GM12892 (cell line): ENCODE results near the gene ATP9A.
"Not testable (repeated sequence)": the region's sequence is repeated elsewhere in the genome, so short reads cannot be mapped to it uniquely, and the experiment has no call there.

Source experiments
- DNase-seq: peaks from one replicate; pipeline ENCODE4 v3.0.0; 2011; ENCODE audit not compliant: insufficient read length
- FAIRE-seq: peaks from 2 replicates; lab custom pipeline; 2011; peaks lifted over from hg19 to GRCh38; lab: Jason Lieb, UNC
- POLR2A ChIP-seq: IDR thresholded peaks from 2 replicates; pipeline ENCODE4 v1.6.1; 2011; ENCODE audit warnings: low read depth, low read length, control low read depth
- POLR2AphosphoS5 ChIP-seq: IDR thresholded peaks from 2 replicates; pipeline ENCODE4 v1.6.1; 2011; ENCODE audit warnings: low read depth, low read length, control low read depth
- TAF1 ChIP-seq: IDR thresholded peaks from 2 replicates; pipeline ENCODE4 v1.6.1; 2011; ENCODE audit warnings: low read depth, mild to moderate bottlenecking, control low read depth, low read length, borderline replicate concordance

The ATP9A gene

DNA sequence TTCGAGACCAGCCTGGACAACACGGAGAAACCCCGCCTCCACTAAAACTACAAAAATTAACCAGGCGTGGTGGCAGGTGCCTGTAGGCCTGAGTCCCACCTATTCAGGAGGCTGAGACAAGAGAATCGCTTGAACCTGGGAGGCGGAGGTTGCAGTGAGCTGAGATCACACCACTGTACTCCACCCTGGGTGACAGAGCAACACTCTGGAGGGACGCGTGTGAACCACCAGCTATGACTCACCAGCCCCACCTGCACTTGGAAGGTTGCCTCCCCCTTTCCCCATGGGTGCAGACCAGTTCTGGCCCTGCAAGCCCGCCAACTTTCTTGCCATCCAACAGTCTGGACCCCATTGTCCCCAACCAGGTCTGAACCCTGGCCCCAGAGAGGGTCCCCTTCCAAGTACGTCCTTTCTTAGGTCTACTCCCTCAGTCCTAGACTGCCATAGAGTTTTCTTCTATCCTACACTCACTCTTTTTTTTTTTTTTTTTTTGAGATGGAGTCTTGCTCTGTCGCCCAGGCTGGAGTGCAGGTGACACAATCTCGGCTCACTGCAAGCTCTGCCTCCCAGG, 29.2 kb downstream of the ATP9A start:
- FAIRE-seq, result no peak

GRCh38 chr20:51738261-51738660, 29.9 kb downstream of the ATP9A start:
- DNase-seq, FAIRE-seq: not testable (repeated sequence)

More for the DNA sequence above, 29.2 kb downstream of the ATP9A start:
- TF ChIP-seq TAF1, result no peak
- DNase-seq, result no peak

- FAIRE-seq, result no peak
- TF ChIP-seq TAF1 (no peak), POLR2AphosphoS5 (no peak), POLR2A (no peak)
- no peak for DNase-seq
These were observed 31.2 kb downstream of the ATP9A start for GRCh38 chr20:51736947-51737346.

DNA sequence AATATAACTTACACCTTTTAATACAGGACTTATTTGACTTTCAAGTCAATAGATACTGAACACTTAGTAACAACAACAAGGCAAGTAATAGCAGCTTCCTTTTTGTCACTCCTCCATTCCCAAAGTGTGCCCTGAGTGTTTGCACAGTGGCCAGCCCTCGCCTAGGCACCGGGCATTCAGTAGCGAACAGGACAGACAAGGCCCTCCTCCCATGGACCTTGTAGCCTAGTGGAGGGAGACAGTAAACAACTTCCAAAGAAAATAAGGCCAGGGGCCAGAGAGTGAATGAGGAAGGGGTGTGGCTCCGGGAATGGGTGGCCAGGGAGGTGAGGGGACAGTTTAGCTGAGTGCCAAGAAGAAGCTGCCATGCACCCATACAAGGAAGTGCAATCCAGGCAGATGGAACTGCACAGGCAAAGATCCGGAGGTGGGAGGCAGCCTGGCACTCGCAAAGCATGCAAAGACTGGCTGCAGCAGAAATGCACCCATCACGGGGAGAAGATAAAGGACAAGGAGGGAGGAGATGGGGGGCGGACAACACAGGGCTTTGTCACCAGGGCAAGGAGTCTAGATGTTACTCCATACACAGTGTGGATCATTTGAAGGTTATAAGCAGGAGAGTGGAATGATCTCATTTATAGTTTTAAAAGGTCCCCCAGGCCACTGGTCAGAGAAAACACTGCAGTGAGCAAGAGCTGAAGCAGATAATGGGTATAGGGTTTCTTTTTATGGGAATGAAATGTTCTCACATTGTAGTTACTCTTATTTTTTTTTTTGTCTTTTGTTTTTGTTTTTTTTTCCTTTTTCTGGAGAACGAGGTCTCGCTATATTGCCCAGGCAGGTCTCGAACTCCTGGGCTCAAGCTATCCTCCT, 32.2 kb downstream of the ATP9A start:
- no peak for DNase-seq
- no peak for TF ChIP-seq TAF1
- no peak for TF ChIP-seq POLR2A
- no peak for TF ChIP-seq POLR2AphosphoS5
- no peak for FAIRE-seq

- no peak for TF ChIP-seq POLR2AphosphoS5
- TF ChIP-seq POLR2A, result no peak
- no peak for TF ChIP-seq TAF1
- FAIRE-seq (no peak), DNase-seq (no peak)
These were observed 33.1 kb downstream of the ATP9A start for GRCh38 chr20:51734876-51735720.

- TF ChIP-seq TAF1 (no peak), POLR2A (no peak), POLR2AphosphoS5 (no peak)
- DNase-seq, result no peak
- FAIRE-seq, result no peak
These were observed 35.1 kb downstream of the ATP9A start for GRCh38 chr20:51733070-51733469.

DNA sequence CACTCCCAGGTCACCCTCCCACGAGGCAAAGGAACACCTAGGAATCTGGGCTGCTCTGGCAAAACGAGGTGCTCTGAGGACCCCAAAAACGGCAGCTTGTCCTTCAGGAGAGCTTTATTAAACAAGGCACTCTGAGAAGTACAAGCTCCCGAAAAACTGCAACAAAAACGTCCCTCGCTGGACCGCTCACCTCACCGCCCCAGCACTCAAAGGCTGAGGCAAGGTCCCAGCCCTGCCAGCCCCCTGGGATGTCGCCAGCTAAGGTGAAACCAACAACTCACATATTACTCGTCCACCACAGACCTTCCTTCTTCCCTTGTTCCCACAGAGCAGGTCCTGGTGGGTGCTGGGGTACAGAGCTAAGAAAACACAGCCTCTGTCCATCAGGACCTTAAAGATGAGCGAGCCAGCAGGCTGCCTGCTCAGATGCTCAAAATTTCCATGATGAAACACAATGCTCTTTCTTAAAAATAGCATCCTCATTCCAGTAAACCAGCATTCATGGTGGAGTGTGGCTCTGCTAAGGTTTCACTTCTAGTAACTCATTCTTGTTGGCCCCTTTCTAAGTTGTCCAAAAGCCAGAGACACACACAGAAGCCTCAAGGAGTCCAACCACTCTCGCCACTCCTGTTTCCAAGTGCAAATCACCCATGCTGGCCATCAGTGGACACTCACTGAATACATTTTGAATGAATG, 35.9 kb downstream of the ATP9A start:
- FAIRE-seq (no peak), DNase-seq (no peak)
- TF ChIP-seq POLR2A, result no peak

DNA sequence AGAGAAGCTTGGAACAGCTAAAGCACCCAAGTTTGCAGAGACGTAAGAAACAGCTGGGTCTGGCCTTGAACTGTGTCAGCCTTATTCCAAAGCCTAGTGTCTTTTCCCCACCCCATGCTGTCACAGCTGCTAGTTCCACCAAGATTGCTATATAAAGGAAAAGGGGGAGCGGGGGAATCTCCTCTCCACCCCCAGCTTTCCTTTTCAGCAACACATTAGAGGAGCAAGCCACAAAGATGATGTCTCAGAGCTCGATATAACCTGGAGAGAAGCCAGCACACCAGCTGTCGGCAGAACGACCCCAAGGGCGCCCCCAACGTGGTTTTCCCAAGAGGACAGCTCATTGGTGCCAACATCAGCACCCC, 36.5 kb downstream of the ATP9A start:
- no peak for FAIRE-seq
- TF ChIP-seq POLR2A, result no peak
- TF ChIP-seq TAF1, result no peak
- no peak for TF ChIP-seq POLR2AphosphoS5
- no peak for DNase-seq

GRCh38 chr20:51729771-51730170, 38.4 kb downstream of the ATP9A start:
- DNase-seq (no peak), FAIRE-seq (no peak)
- TF ChIP-seq TAF1 (no peak), POLR2A (no peak), POLR2AphosphoS5 (no peak)

GRCh38 chr20:51728737-51729136, 39.5 kb downstream of the ATP9A start:
- no peak for DNase-seq
- TF ChIP-seq TAF1 (no peak), POLR2A (no peak), POLR2AphosphoS5 (no peak)
- FAIRE-seq, result no peak

DNA sequence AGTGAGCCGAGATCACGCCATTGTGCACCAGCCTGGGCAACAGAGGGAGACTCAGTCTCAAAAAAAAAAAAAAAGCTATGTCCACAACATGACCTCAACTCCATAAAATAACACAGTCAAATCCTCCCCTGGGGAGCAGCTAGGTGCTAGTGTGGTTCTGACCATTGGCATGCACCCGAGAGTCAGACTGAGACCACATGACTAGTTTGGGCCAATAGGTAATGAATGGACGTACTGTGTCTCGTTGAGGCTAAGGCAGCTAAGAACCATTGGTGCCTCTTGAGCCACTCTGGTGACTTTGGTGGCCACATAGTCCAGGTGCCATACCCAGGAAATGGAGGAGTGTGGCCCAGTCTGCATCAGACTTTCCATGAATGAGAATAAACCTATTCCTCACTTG, 40.3 kb downstream of the ATP9A start:
- FAIRE-seq, result no peak
- no peak for DNase-seq
- TF ChIP-seq TAF1 (no peak), POLR2A (no peak), POLR2AphosphoS5 (no peak)
